ENCODE data around the gene NOD1.

DNA sequence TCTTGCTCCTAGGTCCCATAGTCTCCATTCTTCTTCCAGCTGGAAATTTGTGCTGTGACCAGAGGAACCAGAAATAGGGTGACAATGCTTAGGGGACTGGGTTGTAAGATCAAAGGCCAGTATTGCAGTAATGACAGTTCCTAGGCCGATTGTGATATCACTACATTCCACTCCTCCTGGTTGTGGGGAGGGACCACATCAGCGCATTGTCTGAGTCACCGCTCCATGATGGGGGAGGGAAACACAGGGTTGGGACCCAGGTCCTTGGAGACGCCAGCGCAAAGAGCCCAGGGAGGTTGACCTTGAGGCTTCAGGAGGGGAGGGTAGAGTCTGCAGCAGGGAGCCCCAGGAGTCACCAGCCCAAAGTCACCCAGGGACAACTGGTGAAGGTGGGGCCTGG, 46.8 kb upstream of the NOD1 start:
- TF ChIP-seq, protein P1, sequence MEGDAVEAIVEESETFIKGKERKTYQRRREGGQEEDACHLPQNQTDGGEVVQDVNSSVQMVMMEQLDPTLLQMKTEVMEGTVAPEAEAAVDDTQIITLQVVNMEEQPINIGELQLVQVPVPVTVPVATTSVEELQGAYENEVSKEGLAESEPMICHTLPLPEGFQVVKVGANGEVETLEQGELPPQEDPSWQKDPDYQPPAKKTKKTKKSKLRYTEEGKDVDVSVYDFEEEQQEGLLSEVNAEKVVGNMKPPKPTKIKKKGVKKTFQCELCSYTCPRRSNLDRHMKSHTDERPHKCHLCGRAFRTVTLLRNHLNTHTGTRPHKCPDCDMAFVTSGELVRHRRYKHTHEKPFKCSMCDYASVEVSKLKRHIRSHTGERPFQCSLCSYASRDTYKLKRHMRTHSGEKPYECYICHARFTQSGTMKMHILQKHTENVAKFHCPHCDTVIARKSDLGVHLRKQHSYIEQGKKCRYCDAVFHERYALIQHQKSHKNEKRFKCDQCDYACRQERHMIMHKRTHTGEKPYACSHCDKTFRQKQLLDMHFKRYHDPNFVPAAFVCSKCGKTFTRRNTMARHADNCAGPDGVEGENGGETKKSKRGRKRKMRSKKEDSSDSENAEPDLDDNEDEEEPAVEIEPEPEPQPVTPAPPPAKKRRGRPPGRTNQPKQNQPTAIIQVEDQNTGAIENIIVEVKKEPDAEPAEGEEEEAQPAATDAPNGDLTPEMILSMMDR (IDR thresholded peaks at IDR 0.05) = no peak
- TF ChIP-seq EP300 (IDR thresholded peaks at IDR 0.05) = no peak
- no peak for TF ChIP-seq POLR2A (IDR thresholded peaks at IDR 0.05)

Measured in tibial nerve (tissue), 4 donors.